ENCODE data around the gene PRLR. TPM values are rescaled to one million over a fixed set of nuclear protein-coding genes. Genes with fewer than 3 reads are reported as not detected.

The PRLR gene
- total RNA-seq, 3 donors from 2014 or later: 10.3 to 47.1 (median 35.8) TPM

GRCh38 chr5:35186749-35187148 lies 43.5 kb downstream of the PRLR start:
- H3K9me3 ChIP-seq: no peaks in the 10 kb centered on the region
- no peak overlapping the region for H3K4me3 ChIP-seq
- no peaks in the 10 kb centered on the region for H3K36me3 ChIP-seq (ENCODE audit: low read depth)
- H3K4me1 ChIP-seq (ENCODE audit: low read depth): peaks cover 21% of the 10 kb centered on the region
- peak; percentile 42 for ATAC-seq
- TF ChIP-seq, protein P1, sequence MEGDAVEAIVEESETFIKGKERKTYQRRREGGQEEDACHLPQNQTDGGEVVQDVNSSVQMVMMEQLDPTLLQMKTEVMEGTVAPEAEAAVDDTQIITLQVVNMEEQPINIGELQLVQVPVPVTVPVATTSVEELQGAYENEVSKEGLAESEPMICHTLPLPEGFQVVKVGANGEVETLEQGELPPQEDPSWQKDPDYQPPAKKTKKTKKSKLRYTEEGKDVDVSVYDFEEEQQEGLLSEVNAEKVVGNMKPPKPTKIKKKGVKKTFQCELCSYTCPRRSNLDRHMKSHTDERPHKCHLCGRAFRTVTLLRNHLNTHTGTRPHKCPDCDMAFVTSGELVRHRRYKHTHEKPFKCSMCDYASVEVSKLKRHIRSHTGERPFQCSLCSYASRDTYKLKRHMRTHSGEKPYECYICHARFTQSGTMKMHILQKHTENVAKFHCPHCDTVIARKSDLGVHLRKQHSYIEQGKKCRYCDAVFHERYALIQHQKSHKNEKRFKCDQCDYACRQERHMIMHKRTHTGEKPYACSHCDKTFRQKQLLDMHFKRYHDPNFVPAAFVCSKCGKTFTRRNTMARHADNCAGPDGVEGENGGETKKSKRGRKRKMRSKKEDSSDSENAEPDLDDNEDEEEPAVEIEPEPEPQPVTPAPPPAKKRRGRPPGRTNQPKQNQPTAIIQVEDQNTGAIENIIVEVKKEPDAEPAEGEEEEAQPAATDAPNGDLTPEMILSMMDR (IDR thresholded peaks at IDR 0.05): no peak
- peak in 2 of 3 donors; percentile 51 to 58 for DNase-seq
- intact Hi-C loops (cut with DNase I, micrococcal nuclease): loop anchor here in 1 of 2 donors (10.0 kb wide), 1 partner anchor 92 kb away; no protein-coding TSS in a partner anchor

DNA sequence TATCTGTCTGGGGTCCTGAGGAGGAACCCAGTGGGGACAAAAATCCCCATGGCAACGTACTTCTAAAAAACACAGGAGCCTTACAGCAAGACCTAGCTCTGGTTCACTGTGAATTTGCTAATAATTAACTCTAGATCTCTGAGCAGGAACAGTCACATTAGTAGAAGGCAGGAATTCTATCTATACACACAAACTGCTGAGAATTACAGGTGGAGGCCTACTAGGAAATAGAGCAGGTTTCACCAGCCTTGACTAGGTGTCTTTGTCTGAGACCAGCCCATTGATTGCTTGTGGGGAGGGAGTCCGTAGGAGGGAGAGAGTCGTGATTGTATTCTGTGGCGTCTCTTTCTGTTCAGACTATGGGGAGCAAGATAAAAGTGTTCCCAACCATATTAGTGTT lies 44.8 kb downstream of the PRLR start:
- DNase-seq: peak in 1 of 3 donors; percentile 55
- Histone ChIP-seq H3K36me3 (ENCODE audit: low read depth) (no peaks in the 10 kb centered on the region), H3K9me3 (no peaks in the 10 kb centered on the region), H3K4me3 (no peak overlapping the region), H3K4me1 (ENCODE audit: low read depth) (peaks cover 21% of the 10 kb centered on the region)
- ATAC-seq: peak; percentile 84
- TF ChIP-seq, protein P1 (IDR thresholded peaks at IDR 0.05): no peak
- intact Hi-C loops (cut with DNase I, micrococcal nuclease): loop anchor here in 1 of 2 donors (10.0 kb wide), 1 partner anchor 91 kb away; no protein-coding TSS in a partner anchor

GRCh38 chr5:35183556-35183955 lies 46.7 kb downstream of the PRLR start:
- H3K4me3 ChIP-seq: no peak overlapping the region
- no peaks in the 10 kb centered on the region for H3K9me3 ChIP-seq
- intact Hi-C loops (cut with DNase I, micrococcal nuclease): loop anchor here in 1 of 2 donors (10.0 kb wide), 1 partner anchor 89 kb away; no protein-coding TSS in a partner anchor
- TF ChIP-seq, protein P1 (IDR thresholded peaks at IDR 0.05): no peak
- no peak for ATAC-seq
- H3K4me1 ChIP-seq (ENCODE audit: low read depth): peaks cover 21% of the 10 kb centered on the region
- H3K36me3 ChIP-seq (ENCODE audit: low read depth): no peaks in the 10 kb centered on the region
- no peak for DNase-seq

DNA sequence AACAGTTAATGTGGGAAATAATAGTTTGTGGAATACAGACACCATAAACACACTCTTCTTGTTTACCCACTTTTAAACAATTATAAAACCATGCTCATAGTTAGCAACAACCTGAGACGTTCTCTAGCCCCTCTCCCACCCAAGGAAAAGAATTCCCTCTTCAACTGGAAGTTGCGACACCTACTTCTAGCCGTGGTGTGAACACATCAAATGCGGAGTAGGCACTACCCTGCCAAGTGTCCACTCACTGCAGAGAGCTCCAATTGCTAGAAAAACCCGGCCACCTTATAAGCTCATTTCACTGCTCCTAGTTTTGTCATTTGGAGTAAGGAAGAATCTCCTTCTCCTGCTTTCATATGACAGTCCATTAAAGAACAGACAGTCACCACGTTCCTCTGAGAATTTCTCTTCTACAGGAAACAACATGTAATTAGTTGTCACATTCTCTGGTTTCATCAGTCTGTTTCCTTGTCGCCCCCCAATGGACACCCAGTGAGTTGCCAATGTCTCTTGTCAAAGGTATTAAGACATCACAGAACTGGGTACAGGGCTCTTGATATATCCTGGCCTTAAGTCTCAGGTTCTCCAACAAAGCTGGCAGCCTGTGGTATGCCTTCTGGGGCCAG lies 47.3 kb downstream of the PRLR start:
- no peak overlapping the region for H3K4me3 ChIP-seq
- no peaks in the 10 kb centered on the region for H3K36me3 ChIP-seq (ENCODE audit: low read depth)
- ATAC-seq: peak; percentile 39
- intact Hi-C loops (cut with DNase I, micrococcal nuclease): loop anchor here in 1 of 2 donors (10.0 kb wide), 1 partner anchor 88 kb away; no protein-coding TSS in a partner anchor
- peaks cover 21% of the 10 kb centered on the region for H3K4me1 ChIP-seq (ENCODE audit: low read depth)
- TF ChIP-seq, protein P1 (IDR thresholded peaks at IDR 0.05): no peak
- H3K9me3 ChIP-seq: no peaks in the 10 kb centered on the region
- DNase-seq: peak in 2 of 3 donors; percentile 51 to 72

DNA sequence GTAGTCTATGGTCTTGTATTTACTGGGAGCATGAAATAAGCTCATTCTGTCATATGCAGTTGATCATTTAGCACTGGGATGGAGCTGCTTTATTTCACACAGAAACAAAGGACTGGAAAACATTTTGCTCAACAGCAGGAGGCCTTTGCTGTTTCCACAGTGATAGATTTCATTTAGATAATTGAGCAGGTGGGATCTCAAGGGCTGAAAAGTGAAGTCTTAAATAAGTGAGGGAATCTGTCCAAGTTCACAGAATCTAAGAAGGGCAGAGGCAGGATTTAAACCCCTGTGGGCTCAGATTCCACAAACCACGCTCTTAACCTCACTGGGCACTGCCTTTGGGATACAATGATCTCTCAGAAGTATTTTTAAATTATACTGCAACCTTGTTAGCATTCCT lies 47.8 kb downstream of the PRLR start:
- intact Hi-C loops (cut with DNase I, micrococcal nuclease): loop anchor here in 1 of 2 donors (10.0 kb wide), 1 partner anchor 88 kb away; no protein-coding TSS in a partner anchor
- DNase-seq: no peak

More for the DNA sequence above, 47.8 kb downstream of the PRLR start:
- H3K4me1 ChIP-seq (ENCODE audit: low read depth): peaks cover 21% of the 10 kb centered on the region
- ATAC-seq: no peak
- no peak overlapping the region for H3K4me3 ChIP-seq
- H3K36me3 ChIP-seq (ENCODE audit: low read depth): no peaks in the 10 kb centered on the region
- no peaks in the 10 kb centered on the region for H3K9me3 ChIP-seq
- TF ChIP-seq, protein P1 (IDR thresholded peaks at IDR 0.05): no peak

Measured in mucosa of descending colon (tissue), 3 donors.